Measurements from ENCODE around the gene MMP21.

MMP21 gene

GRCh38 chr10:125792342-125793300 is 17.0 kb upstream of the MMP21 start:
- DNase-seq = no peak

- no peak for DNase-seq
Measured at GRCh38 chr10:125788156-125789034, 12.8 kb upstream of the MMP21 start.

GRCh38 chr10:125785791-125786190 is 10.2 kb upstream of the MMP21 start:
- DNase-seq = no peak

GRCh38 chr10:125783957-125784356 is 8.3 kb upstream of the MMP21 start:
- DNase-seq = no peak

- DNase-seq = no peak
Measured at GRCh38 chr10:125783408-125783807, 7.8 kb upstream of the MMP21 start.

- DNase-seq = no peak
Measured at GRCh38 chr10:125782616-125783015, 7.0 kb upstream of the MMP21 start.

- no peak for DNase-seq
Measured at GRCh38 chr10:125782054-125782453, 6.4 kb upstream of the MMP21 start.

- no peak for DNase-seq
Measured at GRCh38 chr10:125781374-125781773, 5.8 kb upstream of the MMP21 start.

GRCh38 chr10:125779403-125780327 is 4.0 kb upstream of the MMP21 start:
- no peak for DNase-seq

GRCh38 chr10:125778556-125778955 is 2.9 kb upstream of the MMP21 start:
- no peak for DNase-seq

GRCh38 chr10:125777806-125778205 is 2.2 kb upstream of the MMP21 start:
- no peak for DNase-seq

GRCh38 chr10:125774581-125775191 is 935 bp downstream of the MMP21 start:
- DNase-seq = no peak

- no peak for DNase-seq
Measured at GRCh38 chr10:125773687-125774543, 1.7 kb downstream of the MMP21 start.

GRCh38 chr10:125772864-125773180 is 2.8 kb downstream of the MMP21 start:
- no peak for DNase-seq

- no peak for DNase-seq
Measured at GRCh38 chr10:125772112-125772863, 3.3 kb downstream of the MMP21 start.

GRCh38 chr10:125770844-125771243 is 4.8 kb downstream of the MMP21 start:
- no peak for DNase-seq

- DNase-seq = no peak
Measured at GRCh38 chr10:125769175-125769574, 6.4 kb downstream of the MMP21 start.

GRCh38 chr10:125768219-125768855 is 7.3 kb downstream of the MMP21 start:
- DNase-seq = no peak

GRCh38 chr10:125766511-125766910 is 9.1 kb downstream of the MMP21 start:
- DNase-seq = no peak

Data from right kidney (tissue), 1 donor.